DOHH2 (cell line): Measurements from ENCODE around the gene NMD3.

Experiments used
- EZH2phosphoT487 ChIP-seq: fragments of 200-600 bp; sonication (generic); IDR thresholded peaks from 2 replicates; pipeline ENCODE4 v1.6.1; 2017; ENCODE audit warnings: borderline replicate concordance, mild to moderate bottlenecking, antibody characterized with exemption, low read length, moderate library complexity, mixed read lengths
- TF ChIP-seq, protein P1 (sequence below): fragments of 200-600 bp; sonication (generic); IDR thresholded peaks from one replicate; pipeline ENCODE4 v1.5.1; 2014; ENCODE audit warnings: antibody characterized with exemption, mild to moderate bottlenecking, low read depth, low read length; ENCODE audit not compliant: poor library complexity, severe bottlenecking

DNA sequence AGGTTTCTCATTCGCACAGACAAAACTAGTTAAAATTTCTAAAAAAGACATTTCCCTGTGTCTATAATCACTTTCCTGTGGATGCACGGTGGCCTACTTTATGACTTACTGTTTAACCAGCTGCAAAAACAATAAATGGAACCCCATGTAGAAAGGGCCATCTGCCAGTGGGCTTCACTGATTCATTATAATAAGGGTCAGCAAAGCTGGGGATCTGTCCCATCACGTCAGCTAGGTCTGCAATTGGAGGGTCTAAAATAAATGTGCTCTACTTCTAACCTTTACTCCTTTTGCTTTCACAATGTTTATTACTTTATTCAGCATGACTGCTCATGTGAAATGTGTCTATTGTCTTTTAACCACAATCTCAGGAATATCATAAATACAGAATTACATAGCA is 43.1 kb upstream of the NMD3 start:
- TF ChIP-seq, protein P1, sequence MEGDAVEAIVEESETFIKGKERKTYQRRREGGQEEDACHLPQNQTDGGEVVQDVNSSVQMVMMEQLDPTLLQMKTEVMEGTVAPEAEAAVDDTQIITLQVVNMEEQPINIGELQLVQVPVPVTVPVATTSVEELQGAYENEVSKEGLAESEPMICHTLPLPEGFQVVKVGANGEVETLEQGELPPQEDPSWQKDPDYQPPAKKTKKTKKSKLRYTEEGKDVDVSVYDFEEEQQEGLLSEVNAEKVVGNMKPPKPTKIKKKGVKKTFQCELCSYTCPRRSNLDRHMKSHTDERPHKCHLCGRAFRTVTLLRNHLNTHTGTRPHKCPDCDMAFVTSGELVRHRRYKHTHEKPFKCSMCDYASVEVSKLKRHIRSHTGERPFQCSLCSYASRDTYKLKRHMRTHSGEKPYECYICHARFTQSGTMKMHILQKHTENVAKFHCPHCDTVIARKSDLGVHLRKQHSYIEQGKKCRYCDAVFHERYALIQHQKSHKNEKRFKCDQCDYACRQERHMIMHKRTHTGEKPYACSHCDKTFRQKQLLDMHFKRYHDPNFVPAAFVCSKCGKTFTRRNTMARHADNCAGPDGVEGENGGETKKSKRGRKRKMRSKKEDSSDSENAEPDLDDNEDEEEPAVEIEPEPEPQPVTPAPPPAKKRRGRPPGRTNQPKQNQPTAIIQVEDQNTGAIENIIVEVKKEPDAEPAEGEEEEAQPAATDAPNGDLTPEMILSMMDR = no peak
- no peak for TF ChIP-seq EZH2phosphoT487
